ENCODE measurements around the gene EMP2.

- TF ChIP-seq CBX8 (IDR thresholded peaks at IDR 0.05) = no peak
- TF ChIP-seq, protein P1, sequence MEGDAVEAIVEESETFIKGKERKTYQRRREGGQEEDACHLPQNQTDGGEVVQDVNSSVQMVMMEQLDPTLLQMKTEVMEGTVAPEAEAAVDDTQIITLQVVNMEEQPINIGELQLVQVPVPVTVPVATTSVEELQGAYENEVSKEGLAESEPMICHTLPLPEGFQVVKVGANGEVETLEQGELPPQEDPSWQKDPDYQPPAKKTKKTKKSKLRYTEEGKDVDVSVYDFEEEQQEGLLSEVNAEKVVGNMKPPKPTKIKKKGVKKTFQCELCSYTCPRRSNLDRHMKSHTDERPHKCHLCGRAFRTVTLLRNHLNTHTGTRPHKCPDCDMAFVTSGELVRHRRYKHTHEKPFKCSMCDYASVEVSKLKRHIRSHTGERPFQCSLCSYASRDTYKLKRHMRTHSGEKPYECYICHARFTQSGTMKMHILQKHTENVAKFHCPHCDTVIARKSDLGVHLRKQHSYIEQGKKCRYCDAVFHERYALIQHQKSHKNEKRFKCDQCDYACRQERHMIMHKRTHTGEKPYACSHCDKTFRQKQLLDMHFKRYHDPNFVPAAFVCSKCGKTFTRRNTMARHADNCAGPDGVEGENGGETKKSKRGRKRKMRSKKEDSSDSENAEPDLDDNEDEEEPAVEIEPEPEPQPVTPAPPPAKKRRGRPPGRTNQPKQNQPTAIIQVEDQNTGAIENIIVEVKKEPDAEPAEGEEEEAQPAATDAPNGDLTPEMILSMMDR (IDR thresholded peaks at IDR 0.05) = no peak
Measured at GRCh38 chr16:10629592-10629963, 49.2 kb upstream of the EMP2 start.

All from A549 (cell line).